ENCODE data around the gene COQ10A.
"Not testable (repeated sequence)": the region's sequence is repeated elsewhere in the genome, so short reads cannot be mapped to it uniquely, and the experiment has no call there.

COQ10A gene

GRCh38 chr12:56243731-56244181 lies 23.0 kb upstream of the COQ10A start:
- DNase-seq (ENCODE audit: low read depth, low spot score), result no peak

DNA sequence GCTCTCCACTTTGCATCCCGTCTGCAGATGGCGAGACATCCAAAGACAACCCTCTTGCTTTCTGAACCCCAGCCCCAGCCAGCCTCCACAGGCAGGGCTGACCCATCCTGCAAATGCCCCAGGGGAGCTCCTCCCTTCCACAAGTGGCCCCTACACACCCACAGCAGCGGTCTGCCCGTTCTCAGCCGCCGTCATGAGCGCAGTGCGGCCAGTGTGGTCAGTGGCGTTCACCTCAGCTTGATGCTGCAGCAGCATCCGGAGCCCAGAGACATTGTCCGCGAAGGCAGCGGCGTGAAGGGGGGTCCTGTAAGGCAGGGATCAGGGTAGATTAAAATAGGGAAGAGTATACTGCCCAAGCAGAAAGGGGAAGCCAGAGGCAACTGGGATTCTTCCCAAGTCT lies 22.2 kb upstream of the COQ10A start:
- no peak for DNase-seq (ENCODE audit: low read depth, low spot score)

GRCh38 chr12:56247923-56248322 lies 18.8 kb upstream of the COQ10A start:
- DNase-seq (ENCODE audit: low read depth, low spot score), result no peak

- DNase-seq (ENCODE audit: low read depth, low spot score), result no peak
Measured at GRCh38 chr12:56248711-56249110, 18.0 kb upstream of the COQ10A start.

DNA sequence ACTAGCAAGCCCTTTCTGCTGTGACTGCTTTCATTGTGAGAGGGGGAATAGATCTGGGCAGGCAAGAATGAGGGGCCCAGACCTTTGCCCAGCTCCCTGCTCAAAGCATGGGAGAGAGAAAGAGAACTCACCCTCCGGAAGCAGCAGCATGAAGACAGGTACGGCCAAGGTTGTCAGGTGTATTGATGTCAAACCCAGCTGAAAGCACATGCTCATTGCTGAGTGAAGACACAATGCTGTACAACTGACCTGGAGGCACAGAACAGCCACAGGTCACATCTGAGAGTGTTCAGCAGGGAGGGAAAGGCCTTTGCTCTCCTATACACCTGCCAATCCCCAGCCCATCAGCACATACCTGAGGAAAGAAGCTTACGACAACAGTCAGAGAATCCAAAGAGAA lies 14.1 kb upstream of the COQ10A start:
- no peak for DNase-seq (ENCODE audit: low read depth, low spot score)

DNA sequence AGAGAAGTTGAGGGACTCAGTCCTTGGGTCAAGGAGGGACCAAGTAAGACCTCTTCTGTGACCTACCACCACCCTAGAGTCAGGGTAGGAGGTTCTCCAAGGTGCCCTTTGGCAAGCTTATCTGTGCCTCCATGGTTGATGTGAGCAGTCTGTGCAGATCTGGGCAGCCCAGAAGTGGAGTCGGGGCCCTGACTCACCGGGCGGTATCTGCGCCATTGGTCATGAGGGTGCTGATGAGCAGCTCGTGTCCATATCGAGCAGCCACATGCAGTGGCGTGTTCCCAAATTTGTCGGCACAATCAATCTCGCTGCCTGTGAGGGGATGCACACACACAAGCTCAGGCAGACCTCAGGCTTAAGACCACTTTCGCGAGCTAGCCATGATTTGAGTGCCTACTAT lies 13.7 kb upstream of the COQ10A start:
- DNase-seq (ENCODE audit: low read depth, low spot score), result no peak

DNA sequence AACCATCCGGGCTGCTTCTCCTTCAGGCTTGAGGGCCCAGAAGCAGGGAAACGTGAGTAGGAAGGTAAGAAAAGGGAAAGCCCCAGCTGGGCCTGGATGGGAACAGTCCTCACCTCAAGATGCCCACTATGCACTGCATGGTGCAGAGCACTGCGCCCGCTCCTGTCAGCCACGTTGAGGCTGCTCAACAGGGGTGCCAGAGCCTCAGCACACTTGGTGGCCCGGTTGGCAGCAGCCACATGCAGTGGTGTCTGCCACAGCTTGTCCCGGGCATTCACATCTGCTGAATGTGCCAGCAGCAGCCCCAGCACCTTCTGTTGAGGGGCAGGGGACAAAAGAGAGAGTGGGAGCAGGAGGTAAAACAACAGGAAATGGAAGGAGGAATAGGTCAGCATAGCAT lies 11.1 kb upstream of the COQ10A start:
- DNase-seq (ENCODE audit: low read depth, low spot score), result no peak

- no peak for DNase-seq (ENCODE audit: low read depth, low spot score)
Measured at GRCh38 chr12:56256326-56256960, 10.3 kb upstream of the COQ10A start.

- DNase-seq (ENCODE audit: low read depth, low spot score), result no peak
Measured at GRCh38 chr12:56257071-56257470, 9.7 kb upstream of the COQ10A start.

DNA sequence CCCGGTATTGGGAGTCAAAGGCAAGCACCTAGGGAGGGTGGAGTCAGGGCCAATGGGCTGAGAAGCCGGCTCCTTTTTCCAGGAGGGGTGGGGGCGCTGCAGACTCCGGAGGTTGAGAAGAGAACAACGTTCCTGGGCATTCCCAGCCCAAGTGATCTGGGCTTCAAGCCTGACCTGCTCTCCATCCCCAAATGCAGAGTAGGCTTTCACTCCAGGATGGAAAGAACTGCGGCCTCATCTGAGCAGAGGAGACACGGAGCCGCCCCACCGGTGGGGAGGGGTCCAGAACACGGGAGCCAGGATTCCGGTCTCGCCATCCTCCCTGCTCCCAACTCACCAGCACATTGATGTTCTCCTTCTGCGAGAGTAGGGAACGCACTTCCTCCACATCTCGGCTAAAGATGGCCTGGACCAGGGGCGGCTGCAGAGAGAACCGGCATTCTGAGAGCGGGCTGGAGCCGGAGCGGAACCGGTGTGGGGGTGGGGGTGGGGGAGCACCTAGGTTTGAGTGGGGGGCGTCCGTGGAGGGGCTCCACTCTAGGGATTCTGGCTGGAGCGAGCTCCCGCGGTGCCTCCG lies 9.2 kb upstream of the COQ10A start:
- DNase-seq (ENCODE audit: low read depth, low spot score), result no peak

DNA sequence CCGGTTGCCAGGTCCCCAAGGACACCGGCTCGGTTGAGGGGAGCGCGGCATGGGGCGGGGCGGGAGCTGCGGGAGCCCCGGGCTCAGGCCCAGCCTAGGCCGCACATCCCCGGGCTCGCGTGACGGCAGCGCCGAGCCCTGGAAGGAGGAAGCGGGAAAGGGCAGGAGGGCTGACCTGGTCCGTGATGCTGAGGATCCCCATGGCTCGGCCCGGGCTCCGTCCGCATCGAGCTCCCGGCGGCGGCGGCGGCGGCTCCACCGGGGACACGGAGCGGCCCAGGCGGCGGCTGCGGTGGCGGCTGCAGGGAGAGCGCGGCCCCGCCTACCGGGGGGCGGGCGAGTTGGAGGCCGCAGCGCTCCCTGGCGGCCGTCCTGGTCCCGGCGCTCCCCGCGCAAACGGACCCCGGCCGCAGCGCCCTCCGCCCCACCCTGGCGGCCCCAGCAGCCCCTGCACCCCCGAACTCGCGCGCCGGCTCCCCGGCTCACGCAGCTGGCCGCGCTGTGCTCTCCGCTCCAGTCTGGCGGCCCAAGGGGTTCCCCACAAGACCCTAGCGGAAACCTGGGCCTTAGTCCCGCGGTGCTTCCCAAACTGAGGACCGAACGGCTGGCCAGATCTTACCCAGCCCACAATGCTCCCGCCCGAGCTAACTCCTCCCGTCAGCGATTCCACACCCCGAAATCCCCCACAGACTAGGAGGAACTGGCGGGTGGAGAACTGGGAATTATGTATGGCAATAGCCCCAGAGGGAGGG lies 8.5 kb upstream of the COQ10A start, which contains the start of gene ANKRD52:
ANKRD52 (minus strand) TSS at position 317 of the 752 bp plus-strand sequence; CDS start at position 202, 115 bp downstream.
- peak; percentile 52 for DNase-seq (ENCODE audit: low read depth, low spot score)

DNA sequence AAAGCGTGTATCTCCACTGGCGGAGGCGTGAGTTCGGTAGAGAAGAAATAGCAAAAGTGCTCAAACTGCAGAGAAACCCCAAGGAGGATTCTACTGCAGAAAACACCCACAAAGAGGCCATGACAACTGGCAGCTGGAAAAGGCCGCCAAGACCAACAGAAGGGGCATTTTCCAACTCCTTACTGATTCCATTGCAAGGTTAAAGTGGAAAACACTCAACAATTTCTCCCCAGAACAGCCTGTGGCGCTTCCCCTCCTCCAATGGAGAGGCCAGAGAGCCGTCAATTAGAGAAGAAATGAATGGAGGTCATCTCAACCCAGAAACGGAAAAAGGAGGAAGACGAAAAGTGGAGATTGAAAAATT lies 7.9 kb upstream of the COQ10A start:
- DNase-seq (ENCODE audit: low read depth, low spot score), result no peak

- no peak for DNase-seq (ENCODE audit: low read depth, low spot score)
Measured at GRCh38 chr12:56260380-56260779, 6.4 kb upstream of the COQ10A start.

- no peak for DNase-seq (ENCODE audit: low read depth, low spot score)
Measured at GRCh38 chr12:56260921-56261320, 5.8 kb upstream of the COQ10A start.

GRCh38 chr12:56261503-56262232 lies 5.1 kb upstream of the COQ10A start:
- DNase-seq (ENCODE audit: low read depth, low spot score), result no peak

DNA sequence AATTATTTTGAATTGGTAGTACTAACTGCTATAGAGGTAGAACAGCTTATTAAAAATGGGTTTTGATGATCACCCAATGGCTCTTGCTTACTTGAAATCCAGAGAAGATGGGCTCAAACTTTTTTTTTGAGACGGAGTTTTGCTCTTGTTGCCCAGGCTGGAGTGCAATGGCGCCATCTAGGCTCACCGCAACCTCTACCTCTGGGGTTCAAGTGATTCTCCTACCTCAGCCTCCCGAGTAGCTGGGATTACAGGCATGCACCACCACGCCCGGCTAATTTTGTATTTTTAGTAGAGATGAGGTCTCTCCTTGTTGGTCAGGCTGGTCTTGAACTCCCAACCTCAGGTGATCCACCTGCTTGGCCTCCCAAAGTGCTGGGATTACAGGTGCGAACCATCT lies 3.8 kb upstream of the COQ10A start:
- not testable (repeated sequence) for DNase-seq (ENCODE audit: low read depth, low spot score)

DNA sequence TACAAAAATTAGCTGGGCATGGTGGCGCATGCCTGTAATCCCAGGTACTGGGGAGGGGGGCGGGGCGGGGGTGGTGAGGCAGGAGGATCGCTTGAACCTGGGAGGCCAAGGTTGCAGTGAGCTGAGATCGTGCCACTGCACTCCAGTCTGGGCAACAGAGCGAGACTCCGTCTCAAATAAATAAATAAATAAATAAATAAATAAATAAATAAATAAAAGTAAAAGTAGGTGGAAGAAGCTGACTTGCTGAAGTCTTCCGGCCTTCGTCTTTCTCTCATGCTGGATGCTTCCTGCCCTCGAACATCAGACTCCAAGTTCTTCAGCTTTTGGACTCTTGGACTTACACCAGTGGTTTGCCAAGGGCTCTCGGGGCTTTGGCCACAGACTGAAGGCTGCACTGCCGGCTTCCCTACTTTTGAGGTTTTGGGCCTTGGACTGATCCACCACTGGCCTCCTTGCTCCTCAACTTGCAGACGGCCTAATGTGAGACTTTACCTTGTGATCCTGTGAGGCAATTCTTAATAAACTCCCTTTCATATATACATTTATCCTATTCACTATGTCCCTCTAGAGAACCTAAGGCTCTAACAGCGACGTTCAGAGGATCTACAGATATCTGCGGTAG lies 562 bp upstream of the COQ10A start:
- not testable (repeated sequence) for DNase-seq (ENCODE audit: low read depth, low spot score)

DNA sequence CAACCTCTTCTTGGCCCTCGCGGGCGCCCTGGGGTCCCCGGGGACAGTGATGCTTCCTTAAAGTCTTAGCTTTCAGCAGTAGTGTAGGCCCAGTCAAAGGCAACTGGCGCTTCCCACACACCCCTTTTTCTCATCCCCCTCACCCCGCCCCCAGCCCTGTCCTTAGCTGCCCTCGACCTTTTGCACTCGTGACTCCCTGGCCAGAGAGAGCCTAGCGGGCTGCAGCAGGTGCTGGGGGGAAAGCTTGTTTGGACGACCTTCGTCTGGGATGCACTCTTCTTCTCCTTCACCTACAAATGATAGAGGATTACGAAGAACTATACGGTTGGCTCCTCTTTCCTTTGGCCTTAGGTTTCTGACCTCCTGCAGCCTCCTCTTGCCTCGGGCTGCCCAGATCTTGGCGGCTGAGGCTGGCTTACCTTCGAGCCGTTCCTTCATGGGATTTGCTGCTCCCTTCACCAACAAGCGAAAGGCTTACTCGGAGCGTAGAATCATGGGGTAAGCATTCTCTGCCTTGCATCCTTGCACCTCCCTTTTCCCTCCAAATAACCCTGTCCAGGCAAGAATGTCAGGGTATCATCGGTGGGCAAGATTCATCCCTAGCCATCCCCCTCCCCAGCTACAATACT lies 815 bp downstream of the COQ10A start:
- DNase-seq (ENCODE audit: low read depth, low spot score), result no peak

DNA sequence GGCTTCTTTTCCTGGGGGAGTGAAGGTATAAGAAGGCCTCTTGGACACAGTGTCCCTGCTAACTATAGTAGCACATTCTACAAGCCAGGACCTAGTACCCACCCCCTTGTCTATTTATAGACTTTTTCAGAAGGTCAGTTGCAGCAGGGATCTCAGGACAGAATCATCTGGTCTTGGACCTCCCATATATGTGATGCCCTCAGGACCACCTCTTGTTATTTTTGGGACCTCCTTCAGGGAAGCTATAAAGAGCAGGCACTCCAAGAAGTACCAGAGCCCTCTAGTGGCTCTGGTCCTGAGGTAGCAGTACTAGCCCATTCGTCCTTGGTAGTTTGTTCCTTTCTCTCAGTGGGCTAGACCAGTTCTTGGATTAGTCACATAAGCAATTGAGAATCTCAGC lies 4.3 kb downstream of the COQ10A start:
- no peak for DNase-seq (ENCODE audit: low read depth, low spot score)

GRCh38 chr12:56272468-56272867 lies 5.7 kb downstream of the COQ10A start:
- DNase-seq (ENCODE audit: low read depth, low spot score), result not testable (repeated sequence)

DNA sequence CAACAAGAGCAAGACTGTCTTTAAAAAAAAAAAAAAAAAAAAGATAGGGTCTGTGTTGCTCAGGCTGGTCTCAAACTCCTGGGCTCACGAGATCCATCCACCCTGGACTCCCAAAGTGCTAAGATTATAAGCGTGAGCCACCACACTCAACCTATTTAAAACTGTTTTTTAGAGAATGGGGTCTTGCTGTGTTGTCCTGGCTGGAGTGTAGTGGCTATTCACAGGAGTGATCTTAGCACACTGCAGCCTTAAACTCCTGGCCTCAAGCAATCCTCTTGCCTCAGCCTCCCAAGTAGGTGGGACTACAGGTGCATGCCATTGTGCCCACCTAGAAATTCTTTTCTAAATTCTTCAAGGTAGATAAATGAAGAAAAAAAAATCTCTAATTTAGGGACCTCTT lies 7.6 kb downstream of the COQ10A start:
- DNase-seq (ENCODE audit: low read depth, low spot score), result no peak

Data from activated CD4-positive, CD25-positive, alpha-beta regulatory T cell treated with anti-CD3 and anti-CD28 coated beads, Interleukin-2, amount 50 U/mL, for 16 hours (primary cell).